Loucy (cell line): Measurements from ENCODE around the gene ACSS2.
"Not testable (repeated sequence)": the region's sequence is repeated elsewhere in the genome, so short reads cannot be mapped to it uniquely, and the experiment has no call there.

Experiments
- EZH2phosphoT487 ChIP-seq: fragments of 200-600 bp; IDR thresholded peaks from 2 replicates; pipeline ENCODE4 v1.6.1; 2018; ENCODE audit warnings: antibody characterized with exemption, mild to moderate bottlenecking, moderate library complexity, borderline replicate concordance
- TF ChIP-seq, protein P1 (sequence below): fragments of 200-600 bp; sonication (generic); conservative IDR thresholded peaks from 2 replicates; pipeline ENCODE4 v1.5.1; 2014; ENCODE audit warnings: mild to moderate bottlenecking, antibody characterized with exemption, low read length

- TF ChIP-seq, protein P1, sequence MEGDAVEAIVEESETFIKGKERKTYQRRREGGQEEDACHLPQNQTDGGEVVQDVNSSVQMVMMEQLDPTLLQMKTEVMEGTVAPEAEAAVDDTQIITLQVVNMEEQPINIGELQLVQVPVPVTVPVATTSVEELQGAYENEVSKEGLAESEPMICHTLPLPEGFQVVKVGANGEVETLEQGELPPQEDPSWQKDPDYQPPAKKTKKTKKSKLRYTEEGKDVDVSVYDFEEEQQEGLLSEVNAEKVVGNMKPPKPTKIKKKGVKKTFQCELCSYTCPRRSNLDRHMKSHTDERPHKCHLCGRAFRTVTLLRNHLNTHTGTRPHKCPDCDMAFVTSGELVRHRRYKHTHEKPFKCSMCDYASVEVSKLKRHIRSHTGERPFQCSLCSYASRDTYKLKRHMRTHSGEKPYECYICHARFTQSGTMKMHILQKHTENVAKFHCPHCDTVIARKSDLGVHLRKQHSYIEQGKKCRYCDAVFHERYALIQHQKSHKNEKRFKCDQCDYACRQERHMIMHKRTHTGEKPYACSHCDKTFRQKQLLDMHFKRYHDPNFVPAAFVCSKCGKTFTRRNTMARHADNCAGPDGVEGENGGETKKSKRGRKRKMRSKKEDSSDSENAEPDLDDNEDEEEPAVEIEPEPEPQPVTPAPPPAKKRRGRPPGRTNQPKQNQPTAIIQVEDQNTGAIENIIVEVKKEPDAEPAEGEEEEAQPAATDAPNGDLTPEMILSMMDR, result not testable (repeated sequence)
- TF ChIP-seq EZH2phosphoT487, result not testable (repeated sequence)
Observed at GRCh38 chr20:34880971-34881370, 4.6 kb downstream of the ACSS2 start.
